Skeletal muscle tissue (tissue), 4 donors: ENCODE data around the gene SLC22A16. TPM values are rescaled to one million over a fixed set of nuclear protein-coding genes. Genes with fewer than 3 reads are reported as not detected.

Source experiments
- H3K27ac ChIP-seq: one replicate; pipeline ENCODE4 v1.7.0; 2013; ENCODE audit warnings: mild to moderate bottlenecking, low read depth, low read length, inconsistent platforms
- H3K27me3 ChIP-seq, 3 donors: one replicate each; pipeline ENCODE4 v1.7.0; 2013; ENCODE audit warnings: low read length in 3 of 3; ENCODE audit not compliant: control insufficient read depth in 3 of 3, insufficient read depth in 3 of 3
- H3K36me3 ChIP-seq, 3 donors: one replicate each; pipeline ENCODE4 v1.7.0; 2013; ENCODE audit warnings: low read length in 3 of 3; ENCODE audit not compliant: control insufficient read depth in 3 of 3, insufficient read depth in 3 of 3
- H3K4me1 ChIP-seq, 3 donors: one replicate each; pipeline ENCODE4 v1.7.0; 2013; ENCODE audit warnings: low read length in 3 of 3, mild to moderate bottlenecking in 3 of 3; ENCODE audit not compliant: control insufficient read depth in 3 of 3, insufficient read depth in 3 of 3
- H3K4me3 ChIP-seq, 3 donors: one replicate each; pipeline ENCODE4 v1.7.0; 2013; ENCODE audit warnings: low read length in 3 of 3
- H3K9ac ChIP-seq, 3 donors: one replicate each; pipeline ENCODE4 v1.7.0; 2013; ENCODE audit warnings: low read length in 3 of 3, mild to moderate bottlenecking in 3 of 3, moderate library complexity in 2 of 3, low read depth in 1 of 3
- H3K9me3 ChIP-seq, 3 donors: one replicate each; pipeline ENCODE4 v1.7.0; 2013; ENCODE audit warnings: low read length in 3 of 3; ENCODE audit not compliant: control insufficient read depth in 3 of 3
- total RNA-seq: library from RNA; depleted of rRNA; stranded (reverse); fragments of >200 nt; gene quantifications from one replicate; pipeline ENCODE4 v1.2.3, GENCODE V29; 2014
- donor health status: Osteomylitis.

SLC22A16 gene
- total RNA-seq, 1 donor from 2014 or later: 1.0 TPM

- Histone ChIP-seq H3K27ac (no peak overlapping the region), H3K4me1 (peaks cover 0 to 4% (median 0%) of the 10 kb centered on the region in 3 donors), H3K4me3 (no peak overlapping the region), H3K36me3 (peaks cover 5 to 12% (median 7%) of the 10 kb centered on the region in 3 donors), H3K27me3 (no peaks in the 10 kb centered on the region), H3K9me3 (no peaks in the 10 kb centered on the region), H3K9ac (no peak overlapping the region)
These were observed 82.0 kb downstream of the SLC22A16 start for GRCh38 chr6:110394409-110394808.

- Histone ChIP-seq H3K27me3 (no peaks in the 10 kb centered on the region), H3K4me3 (no peak overlapping the region), H3K4me1 (peaks cover 0 to 4% (median 0%) of the 10 kb centered on the region in 3 donors), H3K27ac (no peak overlapping the region), H3K36me3 (peaks cover 5 to 12% (median 7%) of the 10 kb centered on the region in 3 donors), H3K9ac (no peak overlapping the region), H3K9me3 (no peaks in the 10 kb centered on the region)
These were observed 83.7 kb downstream of the SLC22A16 start for GRCh38 chr6:110392727-110393126.

- H3K4me1 ChIP-seq: no peaks in the 10 kb centered on the region
- no peaks in the 10 kb centered on the region for H3K9me3 ChIP-seq
- no peak overlapping the region for H3K9ac ChIP-seq
- H3K36me3 ChIP-seq: peaks cover 5 to 7% (median 6%) of the 10 kb centered on the region in 3 donors
- H3K27ac ChIP-seq: no peak overlapping the region
- H3K27me3 ChIP-seq: no peaks in the 10 kb centered on the region
- no peak overlapping the region for H3K4me3 ChIP-seq
These were observed 86.0 kb downstream of the SLC22A16 start for GRCh38 chr6:110390404-110390803.

- Histone ChIP-seq H3K4me1 (no peaks in the 10 kb centered on the region), H3K9ac (peak overlapping the region in 1 of 3 donors; percentile 7), H3K27me3 (no peaks in the 10 kb centered on the region), H3K36me3 (peaks cover 5 to 7% (median 6%) of the 10 kb centered on the region in 3 donors), H3K27ac (no peak overlapping the region), H3K9me3 (no peaks in the 10 kb centered on the region), H3K4me3 (no peak overlapping the region)
These were observed 86.6 kb downstream of the SLC22A16 start for GRCh38 chr6:110389689-110390382.

- no peaks in the 10 kb centered on the region for H3K4me1 ChIP-seq
- H3K4me3 ChIP-seq: no peak overlapping the region
- H3K36me3 ChIP-seq: peaks cover 5% of the 10 kb centered on the region in 3 donors
- no peaks in the 10 kb centered on the region for H3K9me3 ChIP-seq
- H3K9ac ChIP-seq: no peak overlapping the region
- no peak overlapping the region for H3K27ac ChIP-seq
- H3K27me3 ChIP-seq: no peaks in the 10 kb centered on the region
These were observed 88.4 kb downstream of the SLC22A16 start for GRCh38 chr6:110387986-110388385.

- no peaks in the 10 kb centered on the region for H3K4me1 ChIP-seq
- no peaks in the 10 kb centered on the region for H3K27me3 ChIP-seq
- H3K27ac ChIP-seq: no peak overlapping the region
- H3K36me3 ChIP-seq: no peaks in the 10 kb centered on the region
- no peak overlapping the region for H3K9ac ChIP-seq
- no peaks in the 10 kb centered on the region for H3K9me3 ChIP-seq
- no peak overlapping the region for H3K4me3 ChIP-seq
These were observed 91.0 kb downstream of the SLC22A16 start for GRCh38 chr6:110385458-110385863.

- no peaks in the 10 kb centered on the region for H3K4me1 ChIP-seq
- no peak overlapping the region for H3K27ac ChIP-seq
- no peaks in the 10 kb centered on the region for H3K27me3 ChIP-seq
- H3K9ac ChIP-seq: no peak overlapping the region
- H3K9me3 ChIP-seq: no peaks in the 10 kb centered on the region
- H3K4me3 ChIP-seq: no peak overlapping the region
- no peaks in the 10 kb centered on the region for H3K36me3 ChIP-seq
These were observed 97.9 kb downstream of the SLC22A16 start for GRCh38 chr6:110378552-110378951.

Other genes starting within 250 kb of the SLC22A16 start
- 0.52 TPM for gene METTL24, start 118.3 kb downstream of the SLC22A16 start, total RNA-seq
- 4.7 TPM for gene DDO, start 61.0 kb downstream of the SLC22A16 start, total RNA-seq